PC-3 (cell line): Measurements from ENCODE around the gene SKAP1. TPM values are rescaled to one million over a fixed set of nuclear protein-coding genes. Genes with fewer than 3 reads are reported as not detected.
A peak's percentile ranks its signal among the peaks of the same experiment; 100 is the strongest.
"Not testable (repeated sequence)": the region's sequence is repeated elsewhere in the genome, so short reads cannot be mapped to it uniquely, and the experiment has no call there.

Experiments used
- ATAC-seq: fragments of 200-7000 bp; cut with Tn5 transposase; 2 replicates; pipeline ENCODE4 v1.9.1; 2020; ENCODE audit warnings: mild to moderate bottlenecking, moderate library complexity
- BruUV-seq: library from RNA; stranded (reverse); fragments of 400-500 nt; replicated peaks from 2 replicates; lab custom pipeline; 2021; lab: Mats Ljungman, UMichigan
- CTCF ChIA-PET: fragments of 300-600 bp; sonication (Branson Sonifier 250); formaldehyde crosslinking; loops from one replicate; lab custom pipeline; 2022; ENCODE audit warnings: antibody characterized with exemption; lab: Charles Lee
- POLR2A ChIA-PET: fragments of 300-600 bp; sonication (Branson Sonifier 250); formaldehyde crosslinking; loops from one replicate; lab custom pipeline; 2022; ENCODE audit warnings: antibody characterized with exemption; ENCODE audit not compliant: unreplicated experiment; lab: Charles Lee
- DNase-seq: peaks from one replicate; pipeline ENCODE4 v3.0.0-alpha.2; 2015
- H2AFZ ChIP-seq: fragments of 300-600 bp; sonication (generic); 2 replicates; pipeline ENCODE4 v1.6.0; 2016; ENCODE audit warnings: antibody characterized with exemption, low read length
- H3F3A ChIP-seq: fragments of 300-600 bp; sonication (generic); one replicate; pipeline ENCODE4 v1.6.0; 2017; ENCODE audit warnings: antibody characterized with exemption, low read length, control low read depth, mild to moderate bottlenecking; ENCODE audit not compliant: unreplicated experiment
- H3K27ac ChIP-seq: fragments of 300-600 bp; sonication (generic); 2 replicates; pipeline ENCODE4 v1.5.1; 2016; ENCODE audit warnings: mild to moderate bottlenecking, low read length
- H3K27me3 ChIP-seq: fragments of 300-600 bp; sonication (generic); 2 replicates; pipeline ENCODE4 v1.6.1; 2016; ENCODE audit warnings: low read length, mixed read lengths
- H3K36me3 ChIP-seq: fragments of 300-600 bp; sonication (generic); 2 replicates; pipeline ENCODE4 v1.6.1; 2016; ENCODE audit warnings: low read depth, mixed run types, low read length, mixed read lengths
- H3K4me1 ChIP-seq: fragments of 300-600 bp; sonication (generic); 2 replicates; pipeline ENCODE4 v1.5.1; 2016; ENCODE audit warnings: low read length; ENCODE audit not compliant: insufficient read depth
- H3K4me2 ChIP-seq: fragments of 300-600 bp; sonication (generic); 2 replicates; pipeline ENCODE4 v1.6.0; 2016; ENCODE audit warnings: low read length
- H3K4me3 ChIP-seq: fragments of 300-600 bp; sonication (generic); 2 replicates; pipeline ENCODE4 v1.5.1; 2016; ENCODE audit warnings: mild to moderate bottlenecking, low read length, mixed read lengths
- H3K79me2 ChIP-seq: fragments of 300-600 bp; sonication (generic); 2 replicates; pipeline ENCODE4 v1.6.1; 2017; ENCODE audit warnings: low read length, mixed read lengths
- H3K9ac ChIP-seq: fragments of 300-600 bp; sonication (generic); 2 replicates; pipeline ENCODE4 v1.6.0; 2016; ENCODE audit warnings: mild to moderate bottlenecking, low read length
- H3K9me2 ChIP-seq: fragments of 300-600 bp; sonication (generic); replicated peaks from 2 replicates; pipeline ENCODE4 v1.6.1; 2016; ENCODE audit warnings: mixed run types, low read length, mixed read lengths
- H3K9me3 ChIP-seq: fragments of 300-600 bp; sonication (generic); 2 replicates; pipeline ENCODE4 v1.6.1; 2016; ENCODE audit warnings: low read length, mixed read lengths
- H4K20me1 ChIP-seq: fragments of 300-600 bp; sonication (generic); 2 replicates; pipeline ENCODE4 v1.6.1; 2016; ENCODE audit warnings: low read length, mixed read lengths
- CTCF ChIP-seq: fragments of 300-600 bp; sonication (generic); conservative IDR thresholded peaks from 2 replicates; pipeline ENCODE4 v1.5.1; 2017; ENCODE audit warnings: antibody characterized with exemption, low read depth, mild to moderate bottlenecking, low read length
- EZH2 ChIP-seq: fragments of 300-600 bp; sonication (generic); IDR thresholded peaks from one replicate; pipeline ENCODE4 v1.6.1; 2017; ENCODE audit warnings: antibody characterized with exemption, mild to moderate bottlenecking, low read length; ENCODE audit not compliant: unreplicated experiment
- EZH2phosphoT487 ChIP-seq: fragments of 300-600 bp; sonication (generic); IDR thresholded peaks from 2 replicates; pipeline ENCODE4 v1.6.1; 2018; ENCODE audit warnings: mild to moderate bottlenecking, antibody characterized with exemption, low read length, borderline replicate concordance
- intact Hi-C: fragments of 100-400 bp; cut with micrococcal nuclease; formaldehyde crosslinking; loops from 2 replicates; pipeline ENCODE4 v1.9.0; 2023
- total RNA-seq: library from RNA; depleted of rRNA; stranded (reverse); fragments of >200 nt; gene quantifications from 2 replicates; pipeline ENCODE4 v1.2.3, GENCODE V29; 2014

The SKAP1 gene
- total RNA-seq, 1 experiment from 2014 or later = not detected

- BruUV-seq = no TSS peak
- Histone ChIP-seq H3K36me3 (no peaks in the 10 kb centered on the region), H3K27ac (no peak overlapping the region), H3K9me2 (no peaks in the 10 kb centered on the region), H3K9ac (no peak overlapping the region), H3K9me3 (no peaks in the 10 kb centered on the region), H3K4me2 (no peak overlapping the region), H3K27me3 (no peaks in the 10 kb centered on the region), H3K79me2 (no peaks in the 10 kb centered on the region), H3K4me1 (peaks cover 4% of the 10 kb centered on the region), H4K20me1 (no peaks in the 10 kb centered on the region), H3K4me3 (no peak overlapping the region), H2AFZ (no peak overlapping the region), H3F3A (no peaks in the 10 kb centered on the region)
- DNase-seq (no peak), ATAC-seq (no peak)
- POLR2A ChIA-PET = no interaction called here
- intact Hi-C loops = no loop called here
- TF ChIP-seq CTCF (no peak), EZH2 (no peak), EZH2phosphoT487 (no peak)
- CTCF ChIA-PET = no interaction called here
Measured at GRCh38 chr17:48251950-48252349, 178.1 kb downstream of the SKAP1 start.

GRCh38 chr17:48250949-48251348 lies 179.1 kb downstream of the SKAP1 start:
- Histone ChIP-seq H3K4me1 (peaks cover 14% of the 10 kb centered on the region), H3K27me3 (no peaks in the 10 kb centered on the region), H3K9me3 (no peaks in the 10 kb centered on the region), H3K36me3 (no peaks in the 10 kb centered on the region), H3K79me2 (no peaks in the 10 kb centered on the region), H3K4me2 (peak overlapping the region; percentile 53), H3K4me3 (peak overlapping the region; percentile 21; the same call in 1 of the 2 replicates), H3K9ac (no peak overlapping the region), H3F3A (no peaks in the 10 kb centered on the region), H3K27ac (no peak overlapping the region), H4K20me1 (no peaks in the 10 kb centered on the region), H2AFZ (peak overlapping the region; percentile 49), H3K9me2 (no peaks in the 10 kb centered on the region)
- ChIA-PET CTCF (no interaction called here), POLR2A (no interaction called here)
- no peak for TF ChIP-seq CTCF
- no peak for TF ChIP-seq EZH2phosphoT487
- TF ChIP-seq EZH2 = no peak
- no peak for ATAC-seq
- DNase-seq = no peak
- intact Hi-C loops = no loop called here
- BruUV-seq = no TSS peak

- H3K4me2 ChIP-seq, H3K9me2 ChIP-seq, DNase-seq, H3K9ac ChIP-seq, H3K27ac ChIP-seq, intact Hi-C loops, POLR2A ChIA-PET, H3K79me2 ChIP-seq, H3K27me3 ChIP-seq, H3F3A ChIP-seq, H2AFZ ChIP-seq, BruUV-seq, ATAC-seq, H3K4me3 ChIP-seq, H3K36me3 ChIP-seq, H4K20me1 ChIP-seq, H3K9me3 ChIP-seq: not testable (repeated sequence)
- peaks cover 23% of the 10 kb centered on the region for H3K4me1 ChIP-seq
- CTCF ChIA-PET = interaction anchor here (1.9 kb wide), 1 partner anchor 10 kb away, joined by 7 read pairs; no protein-coding TSS in a partner anchor
Measured at GRCh38 chr17:48250059-48250458, 180.0 kb downstream of the SKAP1 start.
